H9 (cell line): ENCODE measurements around the gene TTC33. TPM values are rescaled to one million over a fixed set of nuclear protein-coding genes. Genes with fewer than 3 reads are reported as not detected.

Source experiments
- DNase-seq: peaks from one replicate; pipeline ENCODE4 v3.0.0-alpha.2; 2017
- H2AFZ ChIP-seq: one replicate; pipeline ENCODE4 v1.6.1; 2013; ENCODE audit warnings: mild to moderate bottlenecking, low read length, control low read depth, moderate library complexity
- H2AK5ac ChIP-seq: 2 replicates; pipeline ENCODE4 v1.6.1; 2013; ENCODE audit warnings: low read length, control low read depth, mixed read lengths; ENCODE audit not compliant: insufficient read length
- H2BK120ac ChIP-seq: one replicate; pipeline ENCODE4 v1.6.1; 2013; ENCODE audit warnings: low read depth, mild to moderate bottlenecking, low read length, control low read depth, inconsistent platforms; ENCODE audit not compliant: poor library complexity, severe bottlenecking
- H2BK12ac ChIP-seq: 2 replicates; pipeline ENCODE4 v1.6.1; 2013; ENCODE audit warnings: low read length, control low read depth, mixed read lengths, low read depth; ENCODE audit not compliant: insufficient read length
- H2BK15ac ChIP-seq: 2 replicates; pipeline ENCODE4 v1.6.1; 2013; ENCODE audit warnings: low read depth, low read length, control low read depth
- H2BK20ac ChIP-seq: one replicate; pipeline ENCODE4 v1.6.1; 2013; ENCODE audit warnings: low read depth, mild to moderate bottlenecking, low read length, control low read depth, inconsistent platforms; ENCODE audit not compliant: poor library complexity, severe bottlenecking
- H2BK5ac ChIP-seq: 2 replicates; pipeline ENCODE4 v1.6.1; 2013; ENCODE audit warnings: low read length, control low read depth, mixed read lengths; ENCODE audit not compliant: insufficient read length
- H3K14ac ChIP-seq: 2 replicates; pipeline ENCODE4 v1.6.1; 2013; ENCODE audit warnings: low read length, control low read depth; ENCODE audit not compliant: insufficient read depth
- H3K18ac ChIP-seq: 2 replicates; pipeline ENCODE4 v1.6.1; 2013; ENCODE audit warnings: low read depth, mild to moderate bottlenecking, mixed read lengths, low read length, control low read depth; ENCODE audit not compliant: insufficient read length
- H3K23ac ChIP-seq: 2 replicates; pipeline ENCODE4 v1.6.1; 2013; ENCODE audit warnings: low read length, control low read depth, mixed read lengths, low read depth; ENCODE audit not compliant: insufficient read length
- H3K23me2 ChIP-seq: 2 replicates; pipeline ENCODE4 v1.6.1; 2013; ENCODE audit warnings: low read depth, mild to moderate bottlenecking, mixed read lengths, low read length, control low read depth; ENCODE audit not compliant: insufficient read length, poor library complexity, severe bottlenecking
- H3K27ac ChIP-seq: 2 replicates; pipeline ENCODE4 v1.5.1; 2013; ENCODE audit warnings: low read length, control low read depth, mixed read lengths, low read depth; ENCODE audit not compliant: insufficient read length
- H3K27me3 ChIP-seq: 2 replicates; pipeline ENCODE4 v1.6.1; 2013; ENCODE audit warnings: low read length, control low read depth, inconsistent platforms; ENCODE audit not compliant: insufficient read depth
- H3K4ac ChIP-seq: 2 replicates; pipeline ENCODE4 v1.6.1; 2013; ENCODE audit warnings: low read depth, mild to moderate bottlenecking, control low read depth, inconsistent platforms, low read length, moderate library complexity
- H3K4me1 ChIP-seq: 2 replicates; pipeline ENCODE4 v1.6.1; 2013; ENCODE audit warnings: low read length, control low read depth, inconsistent platforms; ENCODE audit not compliant: insufficient read depth
- H3K4me2 ChIP-seq: 2 replicates; pipeline ENCODE4 v1.6.1; 2013; ENCODE audit warnings: low read length, control low read depth, mixed read lengths; ENCODE audit not compliant: insufficient read length, insufficient read depth
- H3K56ac ChIP-seq: 2 replicates; pipeline ENCODE4 v1.6.1; 2013; ENCODE audit warnings: low read depth, mild to moderate bottlenecking, mixed read lengths, low read length, control low read depth; ENCODE audit not compliant: insufficient read length
- H3K79me1 ChIP-seq: 2 replicates; pipeline ENCODE4 v1.6.1; 2013; ENCODE audit warnings: low read depth, mild to moderate bottlenecking, moderate library complexity, low read length, control low read depth, inconsistent platforms; ENCODE audit not compliant: insufficient read depth, poor library complexity, severe bottlenecking
- H3K79me2 ChIP-seq: 2 replicates; pipeline ENCODE4 v1.6.1; 2013; ENCODE audit warnings: low read length, control low read depth, inconsistent platforms; ENCODE audit not compliant: insufficient read depth
- H3K9ac ChIP-seq: 2 replicates; pipeline ENCODE4 v1.6.1; 2013; ENCODE audit warnings: low read length, control low read depth, mixed read lengths; ENCODE audit not compliant: insufficient read length; ENCODE audit errors: extremely low read depth
- H3K9me3 ChIP-seq: one replicate; pipeline ENCODE4 v1.6.1; 2013; ENCODE audit warnings: low read depth, low read length, inconsistent platforms; ENCODE audit not compliant: control insufficient read depth
- H3T11ph ChIP-seq: one replicate; pipeline ENCODE4 v1.6.1; 2013; ENCODE audit warnings: mild to moderate bottlenecking, low read length, control low read depth, inconsistent platforms
- H4K20me1 ChIP-seq: one replicate; pipeline ENCODE4 v1.6.1; 2013; ENCODE audit not compliant: control insufficient read depth, insufficient read length, insufficient read depth
- H4K5ac ChIP-seq: 2 replicates; pipeline ENCODE4 v1.6.1; 2013; ENCODE audit warnings: low read depth, mild to moderate bottlenecking, mixed read lengths, low read length, control low read depth; ENCODE audit not compliant: insufficient read length
- H4K8ac ChIP-seq: replicated peaks from 2 replicates; pipeline ENCODE4 v1.6.1; 2013; ENCODE audit warnings: low read length, control low read depth, mixed read lengths, low read depth; ENCODE audit not compliant: insufficient read length
- H4K91ac ChIP-seq: 2 replicates; pipeline ENCODE4 v1.6.1; 2013; ENCODE audit warnings: low read depth, mild to moderate bottlenecking, moderate library complexity, mixed read lengths, low read length, control low read depth; ENCODE audit not compliant: insufficient read length
- H3K27ac Mint-ChIP-seq, 3 experiments: 2 replicates in 2 of 3; 3 replicates in 1 of 3; pipeline ENCODE4 v1.8.0; 2020 to 2021; ENCODE audit warnings: mixed read lengths in 3 of 3, mild to moderate bottlenecking in 1 of 3, moderate library complexity in 1 of 3
- H3K27me3 Mint-ChIP-seq: 2 replicates; pipeline ENCODE4 v1.8.0; 2021; ENCODE audit warnings: low read depth, mild to moderate bottlenecking, moderate library complexity, mixed read lengths
- H3K36me3 Mint-ChIP-seq, 3 experiments: 2 replicates in 2 of 3; 3 replicates in 1 of 3; pipeline ENCODE4 v1.8.0; 2020 to 2021; ENCODE audit warnings: low read depth in 3 of 3, mixed read lengths in 3 of 3; ENCODE audit not compliant: insufficient read depth in 1 of 3
- H3K4me1 Mint-ChIP-seq, 2 experiments: 2 replicates each; pipeline ENCODE4 v1.8.0; 2020; ENCODE audit warnings: mixed read lengths in 2 of 2
- H3K4me3 Mint-ChIP-seq, 2 experiments: 2 replicates in 1 of 2; 3 replicates in 1 of 2; pipeline ENCODE4 v1.8.0; 2020 to 2021; ENCODE audit warnings: mild to moderate bottlenecking in 2 of 2, mixed read lengths in 2 of 2, moderate library complexity in 1 of 2
- H3K9me3 Mint-ChIP-seq, 2 experiments: 2 replicates in 1 of 2; 3 replicates in 1 of 2; pipeline ENCODE4 v1.8.0; 2020; ENCODE audit warnings: mild to moderate bottlenecking in 2 of 2, mixed read lengths in 2 of 2, moderate library complexity in 1 of 2
- WGBS: extraction: QIAGEN DNeasy Blood & Tissue Kit; methylation state at CpG from one replicate; pipeline ENCODE4 v1.1.7; 2013; ENCODE audit warnings: missing lambda C conversion rate, low lambda C conversion rate, mixed read lengths; ENCODE audit not compliant: insufficient read length; ENCODE audit errors: extremely low coverage; 5-methylcytosine and 5-hydroxymethylcytosine counted together
- total RNA-seq: library from RNA; stranded (reverse); gene quantifications from 2 replicates; pipeline ENCODE4 v1.2.1, GENCODE V29; 2021
- TF ChIP-seq, protein P1 (sequence below): fragments of 200-600 bp; sonication (generic); conservative IDR thresholded peaks from 3 replicates; pipeline ENCODE4 v1.8.0; 2021; ENCODE audit warnings: antibody characterized with exemption, mild to moderate bottlenecking

TTC33 gene
- total RNA-seq, 1 experiment from 2014 or later = 7.3 TPM

GRCh38 chr5:40619421-40619820 lies 136.3 kb downstream of the TTC33 start:
- H2BK5ac ChIP-seq = no peak overlapping the region
- no peaks in the 10 kb centered on the region for H3K9me3 ChIP-seq
- no peak overlapping the region for H3K27ac ChIP-seq
- H2AK5ac ChIP-seq = no peak overlapping the region
- H4K91ac ChIP-seq = no peak overlapping the region
- no peak overlapping the region for H3K9ac ChIP-seq
- no peak overlapping the region for H4K8ac ChIP-seq
- no CpG with 5 or more reads among the region's 1 CpG for WGBS
- H3K18ac ChIP-seq = no peak overlapping the region
- no peaks in the 10 kb centered on the region for H3K9me3 Mint-ChIP-seq
- no peaks in the 10 kb centered on the region for H3K36me3 Mint-ChIP-seq
- H2AFZ ChIP-seq = no peak overlapping the region
- TF ChIP-seq, protein P1, sequence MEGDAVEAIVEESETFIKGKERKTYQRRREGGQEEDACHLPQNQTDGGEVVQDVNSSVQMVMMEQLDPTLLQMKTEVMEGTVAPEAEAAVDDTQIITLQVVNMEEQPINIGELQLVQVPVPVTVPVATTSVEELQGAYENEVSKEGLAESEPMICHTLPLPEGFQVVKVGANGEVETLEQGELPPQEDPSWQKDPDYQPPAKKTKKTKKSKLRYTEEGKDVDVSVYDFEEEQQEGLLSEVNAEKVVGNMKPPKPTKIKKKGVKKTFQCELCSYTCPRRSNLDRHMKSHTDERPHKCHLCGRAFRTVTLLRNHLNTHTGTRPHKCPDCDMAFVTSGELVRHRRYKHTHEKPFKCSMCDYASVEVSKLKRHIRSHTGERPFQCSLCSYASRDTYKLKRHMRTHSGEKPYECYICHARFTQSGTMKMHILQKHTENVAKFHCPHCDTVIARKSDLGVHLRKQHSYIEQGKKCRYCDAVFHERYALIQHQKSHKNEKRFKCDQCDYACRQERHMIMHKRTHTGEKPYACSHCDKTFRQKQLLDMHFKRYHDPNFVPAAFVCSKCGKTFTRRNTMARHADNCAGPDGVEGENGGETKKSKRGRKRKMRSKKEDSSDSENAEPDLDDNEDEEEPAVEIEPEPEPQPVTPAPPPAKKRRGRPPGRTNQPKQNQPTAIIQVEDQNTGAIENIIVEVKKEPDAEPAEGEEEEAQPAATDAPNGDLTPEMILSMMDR = no peak
- no peak overlapping the region for H3K4ac ChIP-seq
- H3K27me3 ChIP-seq = no peaks in the 10 kb centered on the region
- no peak overlapping the region for H3T11ph ChIP-seq
- H3K56ac ChIP-seq = no peak overlapping the region
- H4K5ac ChIP-seq = no peak overlapping the region
- H2BK120ac ChIP-seq = no peak overlapping the region
- no peaks in the 10 kb centered on the region for H4K20me1 ChIP-seq
- no peak overlapping the region for H3K14ac ChIP-seq
- H3K27me3 Mint-ChIP-seq = no peaks in the 10 kb centered on the region
- H2BK12ac ChIP-seq = no peak overlapping the region
- no peaks in the 10 kb centered on the region for H3K79me1 ChIP-seq
- no peak overlapping the region for H2BK15ac ChIP-seq
- H3K79me2 ChIP-seq = no peaks in the 10 kb centered on the region
- H3K4me1 ChIP-seq = no peaks in the 10 kb centered on the region
- H3K4me3 Mint-ChIP-seq = no peak overlapping the region
- H3K4me2 ChIP-seq = no peak overlapping the region
- H3K23me2 ChIP-seq = no peaks in the 10 kb centered on the region
- no peaks in the 10 kb centered on the region; a peak in 1 of 4 replicates for H3K4me1 Mint-ChIP-seq
- H3K23ac ChIP-seq = no peak overlapping the region
- DNase-seq = no peak
- H2BK20ac ChIP-seq = no peak overlapping the region
- H3K27ac Mint-ChIP-seq = no peak overlapping the region
